GM12891 (cell line): ENCODE data around the gene MLLT6.

ENCODE experiments used
- POLR2A ChIP-seq: IDR thresholded peaks from 2 replicates; pipeline ENCODE4 v1.6.1; 2011; ENCODE audit warnings: low read depth, low read length, control low read depth
- TAF1 ChIP-seq: IDR thresholded peaks from 2 replicates; pipeline ENCODE4 v1.6.1; 2011; ENCODE audit warnings: low read depth, low read length, control low read depth

DNA sequence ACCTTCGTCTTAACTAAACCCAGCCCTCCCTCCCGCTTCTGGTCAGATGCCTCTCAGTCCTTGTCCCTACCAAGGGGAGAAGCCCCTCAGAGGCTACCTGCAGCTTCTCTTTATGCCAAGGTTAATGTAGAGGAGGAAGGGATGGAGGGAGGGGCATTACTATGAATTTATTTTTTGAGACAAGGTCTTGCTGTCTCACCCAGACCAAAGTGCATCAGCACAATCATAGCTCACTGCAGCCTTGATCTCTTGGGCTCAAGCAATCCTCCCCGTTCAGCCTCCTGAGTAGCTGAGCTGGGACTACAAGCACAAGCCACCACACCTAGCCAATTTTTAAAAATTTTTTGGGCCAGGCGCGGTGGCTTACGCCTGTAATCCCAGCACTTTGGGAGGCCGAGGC, 45.7 kb upstream of the MLLT6 start:
- no peak for TF ChIP-seq TAF1
- no peak for TF ChIP-seq POLR2A
